NCI-H1105 (cell line): ENCODE measurements around the gene GDPD5.
A peak's percentile ranks its signal among the peaks of the same experiment; 100 is the strongest.

Experiments used
- DNase-seq: peaks from one replicate; lab custom pipeline; 2025; lab: John Stamatoyannopoulos, UW

GDPD5 gene

DNA sequence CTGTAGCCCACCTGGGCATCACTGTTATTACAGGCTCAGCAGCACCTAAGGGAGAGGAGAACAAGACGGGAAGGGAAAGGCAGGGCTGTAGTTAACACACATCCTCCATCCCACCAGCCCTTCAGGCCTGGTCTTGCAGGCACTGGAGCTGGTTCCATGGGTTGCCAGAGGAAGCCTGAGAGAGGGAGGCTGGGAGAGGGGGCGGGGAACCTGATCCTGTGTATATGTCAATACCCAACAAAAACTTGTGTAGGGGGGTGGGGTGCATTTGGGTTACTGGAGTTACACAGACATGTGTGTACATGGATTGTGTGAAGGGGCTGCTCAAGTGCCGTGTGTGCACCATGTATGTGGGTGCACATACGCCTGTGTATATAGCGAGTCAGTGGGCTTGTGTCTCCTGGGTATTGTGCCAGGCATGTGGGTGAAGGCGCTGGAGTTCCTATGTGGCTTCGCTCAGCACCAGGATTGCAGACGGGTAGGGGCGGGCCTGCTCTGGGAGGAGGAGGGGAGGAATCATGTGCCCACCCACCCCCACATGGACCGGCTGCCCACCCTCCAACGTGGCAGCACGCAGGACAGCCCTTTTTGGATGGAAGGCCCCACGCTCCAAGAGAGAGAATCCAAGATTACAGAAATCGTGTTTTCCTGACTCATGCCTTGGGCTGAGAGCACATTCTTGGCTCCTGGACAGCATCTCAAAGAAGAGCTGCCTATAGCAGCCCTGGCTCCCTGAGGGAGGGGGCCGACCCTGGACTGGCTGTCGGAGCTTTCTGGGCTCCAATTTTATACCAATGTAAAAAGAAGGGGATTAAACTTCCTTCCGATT is 32.1 kb upstream of the GDPD5 start:
- no peak for DNase-seq

DNA sequence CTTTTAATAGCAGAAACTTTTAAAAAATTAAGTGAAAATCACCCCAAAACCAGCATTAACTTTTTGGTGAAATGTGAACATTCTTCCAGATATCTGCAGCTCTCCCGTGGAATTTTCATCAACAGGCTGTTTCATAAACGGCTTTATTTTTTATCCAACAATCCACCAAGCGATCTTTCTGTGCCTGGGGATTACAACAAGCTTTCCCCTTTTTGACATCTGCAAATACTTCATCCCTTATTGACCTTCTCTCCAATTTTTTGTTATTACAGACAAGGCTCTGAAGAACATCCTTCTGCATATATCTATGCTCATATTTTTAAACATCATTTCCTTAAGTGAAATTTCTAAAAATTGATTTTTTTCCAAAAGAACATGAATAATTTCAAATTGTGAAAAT is 30.5 kb upstream of the GDPD5 start:
- DNase-seq: no peak

DNA sequence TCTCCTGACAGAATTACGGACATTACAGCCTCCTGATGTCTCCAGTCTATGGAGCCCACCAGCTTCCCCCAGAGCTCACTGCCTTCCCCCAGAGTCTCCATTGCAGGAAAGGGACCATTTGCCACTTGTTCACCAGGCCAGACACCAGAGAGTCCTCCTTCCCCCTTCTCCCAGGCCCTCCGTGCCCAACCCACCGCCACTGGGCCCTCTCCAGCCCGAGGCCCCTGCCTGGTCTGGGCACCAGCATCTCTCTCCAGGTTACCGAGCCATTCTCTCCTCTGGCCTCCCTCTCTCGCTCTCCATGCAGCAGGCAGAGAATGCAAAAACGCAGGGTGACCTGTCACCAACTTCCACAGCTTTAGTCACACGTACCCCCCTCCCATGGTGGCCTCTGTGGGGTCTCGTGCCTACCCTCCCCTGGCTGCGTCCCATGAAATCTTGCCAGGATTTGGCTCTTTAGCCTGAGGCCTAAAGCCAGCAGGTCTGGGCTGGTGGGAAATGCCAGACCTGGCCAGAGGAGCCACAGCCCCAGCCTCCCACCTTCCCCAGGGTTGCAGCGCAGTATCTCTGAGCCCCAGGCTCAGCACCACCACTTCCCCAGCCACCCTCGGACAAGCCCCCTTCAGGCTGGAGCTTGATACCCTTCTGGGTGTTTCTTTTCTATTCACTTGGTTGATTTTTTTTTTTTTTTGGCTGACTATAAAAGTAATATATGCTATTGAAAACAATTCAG is 29.5 kb upstream of the GDPD5 start:
- no peak for DNase-seq

DNA sequence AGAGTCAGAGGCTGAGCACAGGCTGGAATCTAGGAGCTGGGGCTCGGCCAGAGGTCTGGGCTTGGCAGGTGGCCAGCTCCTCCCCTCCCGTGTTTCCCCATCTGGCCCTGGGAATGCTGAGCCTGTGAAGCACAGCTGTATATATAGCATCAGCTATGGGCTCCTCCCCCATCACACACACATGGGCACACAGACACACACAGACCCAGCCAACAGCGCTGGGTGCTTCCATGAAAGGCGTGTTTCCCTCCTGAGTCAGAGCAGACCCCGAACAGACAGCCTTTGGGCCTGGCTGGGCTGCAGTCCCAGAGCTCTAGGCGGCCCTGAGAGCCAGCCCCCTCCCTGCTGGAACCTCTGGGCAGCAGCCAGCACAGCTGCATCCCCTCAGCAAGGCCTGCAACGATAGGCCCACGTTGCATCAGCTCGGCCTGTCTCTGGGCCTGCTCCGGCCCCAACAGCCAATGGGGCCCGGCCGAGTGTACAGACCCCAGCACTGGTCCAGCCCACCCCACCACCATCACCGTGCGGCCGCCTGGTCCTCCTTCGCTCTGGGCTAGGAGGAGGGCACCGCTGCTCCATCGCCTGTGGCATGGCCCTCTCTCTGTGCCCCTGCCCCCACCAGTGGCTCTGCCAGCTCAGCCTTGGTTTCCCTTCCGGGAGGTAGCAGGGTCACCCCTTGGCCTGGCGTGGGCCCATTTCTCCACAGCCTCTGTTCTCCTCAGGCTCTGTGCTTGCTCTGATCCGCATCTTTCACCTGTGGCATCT is 28.7 kb upstream of the GDPD5 start:
- DNase-seq: peak; percentile 26

DNA sequence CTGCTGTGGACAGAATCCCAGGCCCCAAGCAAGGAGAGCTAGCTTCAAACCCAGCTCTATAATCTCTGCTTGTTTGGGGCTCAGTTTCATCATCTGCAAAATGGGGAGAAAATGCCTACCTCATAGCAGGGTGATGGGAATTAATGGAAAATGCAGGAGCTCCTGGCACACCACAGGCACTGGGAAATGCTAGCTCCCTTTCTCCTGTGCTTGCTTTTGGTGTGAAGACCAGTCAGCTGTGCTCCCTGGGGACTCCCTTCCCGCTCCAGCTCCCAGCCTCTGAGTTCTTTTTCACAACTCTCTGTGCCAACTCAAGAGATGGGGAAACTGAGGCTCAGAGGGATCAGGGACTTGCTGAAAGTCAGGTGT is 28.1 kb upstream of the GDPD5 start:
- DNase-seq: no peak

DNA sequence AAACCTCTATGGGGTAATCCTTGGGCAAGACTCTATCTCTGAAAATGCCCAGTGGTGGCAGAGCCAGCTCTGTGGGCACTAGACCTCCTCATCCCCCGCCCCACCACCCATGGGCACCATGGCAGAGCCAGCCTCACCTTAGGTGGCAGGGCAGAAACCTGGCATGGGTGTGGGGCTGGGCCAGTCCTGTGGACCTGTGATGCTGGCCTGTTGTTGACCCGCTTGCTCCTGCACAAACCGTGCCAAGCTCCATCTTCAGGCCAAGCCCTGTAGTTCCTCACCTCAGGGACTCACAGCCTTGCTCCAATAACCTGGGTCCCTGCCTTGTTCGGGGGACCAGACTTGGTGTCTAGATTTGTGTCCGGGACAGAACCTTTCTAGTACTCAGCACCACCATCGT is 27.4 kb upstream of the GDPD5 start:
- DNase-seq: no peak

DNA sequence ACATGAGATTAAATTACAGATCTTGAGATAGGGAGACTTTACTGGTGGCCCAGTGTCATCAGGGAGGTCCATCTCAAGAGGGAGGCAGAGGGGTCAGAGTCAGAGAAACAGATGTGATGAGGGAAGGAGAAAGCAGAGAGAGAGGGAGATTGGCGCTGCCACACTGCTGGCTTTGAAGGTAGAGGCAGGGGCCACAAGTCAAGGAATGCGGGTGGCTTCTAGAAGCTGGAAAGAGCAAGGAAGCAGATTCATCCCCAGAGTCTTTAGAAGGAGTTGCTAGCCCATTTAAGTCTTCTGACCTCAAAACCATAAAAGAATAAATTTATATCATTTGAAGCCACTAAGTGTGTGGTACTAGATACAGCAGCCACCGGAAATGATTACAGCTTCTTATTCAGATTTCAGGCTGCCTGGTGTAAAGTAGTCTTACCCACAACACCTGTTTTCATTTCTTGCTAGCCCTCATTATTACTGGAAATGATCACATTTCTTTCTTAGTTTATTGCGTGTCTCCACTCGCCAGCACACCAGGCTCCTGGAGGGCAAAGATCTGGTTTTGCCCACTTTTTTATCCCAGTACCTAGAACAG is 23.7 kb upstream of the GDPD5 start:
- no peak for DNase-seq

DNA sequence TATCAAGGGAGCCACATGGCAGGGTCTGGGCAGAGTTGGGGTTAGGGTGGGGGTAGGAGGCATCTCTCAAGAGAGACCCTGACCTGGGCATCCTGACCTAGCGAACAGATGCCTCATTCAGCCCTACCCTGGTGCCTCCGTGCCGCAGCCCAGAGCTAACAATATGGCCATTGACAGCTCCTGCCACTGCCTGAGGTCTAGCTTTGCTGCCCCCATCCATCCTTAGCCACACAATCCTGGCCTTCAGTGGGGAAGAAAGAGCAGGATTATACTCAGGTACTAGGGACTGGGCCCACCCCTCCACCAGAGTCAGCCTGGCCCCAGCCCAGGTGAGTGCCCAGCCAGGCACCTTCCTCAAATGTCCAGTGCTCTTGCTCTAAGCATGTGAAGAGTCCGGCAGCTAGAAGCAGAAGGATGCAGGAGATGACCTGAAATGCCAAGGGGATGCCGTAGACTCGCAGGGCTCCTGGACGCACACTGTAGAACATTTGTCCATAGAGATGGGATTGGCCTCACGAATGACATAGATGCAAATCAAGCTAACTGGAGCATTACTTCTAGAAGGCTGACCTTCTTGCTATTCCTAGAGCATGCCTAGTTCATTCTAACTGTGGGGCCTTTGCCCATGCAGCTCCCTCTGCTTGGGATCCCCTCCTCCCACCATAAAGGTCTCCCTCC is 23.0 kb upstream of the GDPD5 start:
- DNase-seq: no peak

DNA sequence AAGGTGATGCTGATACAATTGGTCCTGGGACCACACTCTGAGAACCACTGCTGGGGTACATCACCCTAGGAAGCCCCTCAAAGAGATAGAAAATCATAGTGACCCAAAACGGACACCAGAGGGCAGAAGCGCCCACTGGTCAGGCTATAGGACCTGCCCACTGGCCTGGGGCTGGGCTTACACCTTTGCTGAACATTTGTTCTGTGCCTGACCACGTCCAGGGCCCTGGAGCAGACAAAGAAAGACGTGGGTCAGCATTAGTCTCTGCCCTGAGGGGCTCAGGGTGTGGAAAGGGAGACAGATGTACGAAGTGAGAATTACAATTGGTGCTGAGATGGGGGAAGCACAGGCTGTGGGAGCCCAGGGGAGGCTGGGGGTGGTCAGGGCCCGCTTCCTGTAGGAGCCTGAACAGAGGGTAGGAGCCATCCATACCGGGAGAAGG is 21.9 kb upstream of the GDPD5 start:
- DNase-seq: peak; percentile 28

DNA sequence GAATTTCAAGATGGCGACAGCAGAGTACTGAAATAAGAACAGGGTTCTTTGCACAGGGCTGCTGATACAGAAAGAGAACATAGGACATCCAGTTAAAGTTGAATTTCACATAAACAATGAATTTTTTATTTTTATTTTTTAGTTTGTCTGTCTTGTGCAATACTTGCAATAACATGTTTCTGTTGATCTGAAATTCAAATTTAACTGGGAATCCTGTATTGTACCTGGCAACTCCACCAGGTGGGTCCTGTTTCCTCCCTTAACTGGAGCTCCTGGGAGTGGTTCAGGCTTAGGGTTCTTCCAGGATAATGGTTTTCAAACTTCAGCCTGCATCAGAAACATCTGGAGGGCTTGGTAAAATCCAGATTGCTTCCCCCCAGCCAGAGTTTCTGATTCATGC is 21.4 kb upstream of the GDPD5 start:
- no peak for DNase-seq

DNA sequence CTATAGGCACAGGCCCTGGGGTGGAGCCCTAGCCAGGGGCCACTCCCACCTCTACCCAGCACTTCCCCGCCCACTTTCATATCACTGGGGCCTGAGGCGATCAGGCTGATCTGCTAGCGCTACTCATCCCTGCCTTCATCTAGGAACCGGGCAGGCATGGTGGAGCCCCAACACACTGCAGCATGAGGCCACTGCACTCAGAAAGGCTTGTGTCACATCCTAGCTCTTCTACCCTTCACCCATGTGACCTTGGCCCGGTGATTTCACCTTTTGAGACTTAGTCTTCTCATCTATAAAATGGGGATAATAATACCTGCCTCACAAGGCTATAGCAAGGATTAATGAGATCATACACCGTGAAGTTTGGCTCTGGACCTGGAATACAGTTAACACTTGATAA is 18.1 kb upstream of the GDPD5 start:
- DNase-seq: no peak

DNA sequence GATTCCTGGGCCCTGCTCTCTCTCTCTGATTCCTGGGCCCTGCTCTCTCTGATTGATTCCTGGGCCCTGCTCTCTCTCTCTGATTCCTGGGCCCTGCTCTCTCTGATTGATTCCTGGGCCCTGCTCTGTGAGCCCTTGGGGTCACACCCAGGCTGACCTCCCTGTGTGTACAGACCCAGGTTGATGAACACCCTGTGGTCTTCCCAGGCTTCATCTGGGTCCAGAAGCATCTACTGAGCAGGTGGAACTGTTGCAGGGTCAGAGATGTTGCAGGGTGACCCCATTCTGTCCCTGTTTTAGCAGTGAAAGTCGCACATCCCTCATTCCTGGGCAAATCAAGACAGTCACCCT is 16.3 kb upstream of the GDPD5 start:
- no peak for DNase-seq

DNA sequence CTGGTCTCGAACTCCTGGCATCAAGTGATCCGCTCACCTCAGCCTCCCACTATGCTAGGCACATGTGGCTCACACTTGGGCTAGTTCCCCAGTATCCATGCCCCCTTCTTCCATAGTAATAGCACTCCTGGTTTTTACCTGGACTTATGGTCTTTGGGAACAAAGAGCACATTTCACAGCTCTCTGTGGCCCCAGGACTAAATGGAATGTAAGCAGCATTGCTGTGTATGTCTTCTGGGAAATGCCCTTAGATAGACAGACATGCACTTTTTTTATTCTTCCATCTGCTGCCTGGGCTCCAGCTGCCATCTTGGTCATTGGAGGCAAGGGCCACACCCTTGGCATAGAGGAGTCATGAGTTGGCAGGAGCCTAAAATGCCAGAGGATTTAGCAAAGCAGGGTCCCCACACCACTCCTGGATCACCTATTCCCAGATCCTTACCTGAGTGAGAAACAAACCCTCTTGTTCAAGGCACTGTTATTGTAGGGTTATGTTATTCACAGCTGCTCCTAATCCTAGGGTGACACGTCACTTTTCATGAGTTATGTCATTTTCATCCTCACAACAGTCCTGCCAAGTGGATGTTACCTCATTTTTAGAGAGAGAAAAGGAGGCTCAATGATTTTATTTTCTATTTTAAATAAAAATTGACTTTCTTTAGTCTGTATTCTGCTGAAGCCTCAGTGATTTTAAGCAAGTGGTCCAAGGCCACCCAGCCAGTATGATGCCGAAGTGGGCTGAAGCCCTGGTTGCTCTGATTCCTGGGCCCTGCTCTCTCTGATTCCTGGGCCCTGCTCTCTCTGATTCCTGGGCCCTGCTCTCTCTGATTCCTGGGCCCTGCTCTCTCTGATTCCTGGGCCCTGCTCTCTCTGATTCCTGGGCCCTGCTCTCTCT is 15.7 kb upstream of the GDPD5 start:
- DNase-seq: no peak

DNA sequence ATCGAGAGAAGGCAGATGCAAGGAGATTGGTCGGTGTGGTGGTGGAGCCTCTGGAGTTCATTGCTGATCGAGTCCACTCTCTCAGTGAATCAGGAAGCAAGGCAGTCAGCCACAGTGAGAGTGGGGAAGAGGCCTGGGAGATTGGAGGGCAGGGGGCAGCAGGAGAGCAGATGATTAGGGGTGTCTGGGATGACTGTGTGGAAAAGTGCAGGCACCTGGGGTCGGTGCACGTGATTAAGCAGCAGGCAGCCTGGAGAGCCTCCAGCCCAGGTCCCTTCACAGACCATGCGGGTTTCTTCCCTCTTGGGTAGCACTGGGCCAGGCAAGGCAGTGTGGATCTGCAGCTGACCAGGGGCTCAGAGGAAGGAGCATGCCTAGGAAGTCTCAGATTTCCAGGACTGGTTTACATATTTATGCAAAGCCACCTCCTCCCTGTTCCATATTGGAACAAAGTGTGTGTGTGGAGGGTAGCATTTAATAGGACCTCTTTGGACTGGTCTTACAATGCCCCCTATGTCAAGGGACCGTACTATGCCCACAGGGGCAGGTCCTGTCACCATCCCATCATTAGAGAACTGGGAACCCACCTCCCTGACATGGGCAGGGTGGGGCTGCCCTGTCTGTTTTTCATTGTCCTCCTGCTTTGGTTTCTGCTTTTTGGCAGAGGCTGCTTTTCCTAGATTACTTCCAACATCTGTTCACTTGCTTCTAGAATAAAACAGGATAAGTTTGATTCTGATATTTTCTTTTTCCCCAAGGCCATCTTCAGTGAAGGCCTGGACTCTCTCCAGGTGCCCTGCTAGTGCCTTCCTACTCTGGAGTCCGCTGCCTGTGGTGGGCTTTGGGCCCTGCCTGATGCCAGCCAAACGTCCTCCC is 14.0 kb upstream of the GDPD5 start:
- DNase-seq: no peak

DNA sequence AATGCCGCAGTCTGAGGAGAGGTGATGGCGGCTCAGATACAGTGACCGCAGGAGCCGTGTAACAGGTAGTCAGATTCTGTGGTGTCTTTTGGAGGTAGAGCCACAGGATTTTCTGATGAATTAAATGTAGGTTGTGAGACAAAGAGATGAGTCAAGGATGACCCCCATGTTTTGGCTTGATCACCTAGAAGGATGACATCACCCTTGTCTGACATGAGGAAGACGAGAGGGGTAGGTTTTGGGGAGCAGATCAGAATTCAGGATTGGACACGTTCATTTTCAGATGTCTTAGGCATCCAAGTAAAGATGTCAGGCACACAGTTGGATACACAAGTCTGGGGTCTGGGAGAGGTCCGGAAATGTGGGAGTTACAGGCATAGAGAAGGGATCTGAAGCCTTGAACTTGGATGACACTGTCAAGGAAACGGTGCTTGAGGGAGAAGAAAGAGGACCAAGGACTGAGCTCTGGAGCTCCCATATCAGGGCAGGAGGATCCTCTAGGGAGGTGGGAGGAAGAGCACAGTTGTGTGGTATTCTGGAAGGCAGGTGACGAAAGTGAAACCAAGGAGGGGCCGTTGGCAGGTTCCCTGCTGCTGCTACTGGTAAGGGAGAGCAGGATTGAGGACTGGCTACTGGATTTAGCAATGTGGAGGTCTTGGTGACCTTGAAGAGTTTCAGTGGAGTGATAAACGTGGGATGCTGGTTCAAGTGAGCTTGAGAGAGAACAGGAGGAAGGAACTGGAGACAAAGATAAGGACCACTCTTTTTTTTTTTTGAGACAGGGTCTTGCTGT is 12.6 kb upstream of the GDPD5 start:
- no peak for DNase-seq

DNA sequence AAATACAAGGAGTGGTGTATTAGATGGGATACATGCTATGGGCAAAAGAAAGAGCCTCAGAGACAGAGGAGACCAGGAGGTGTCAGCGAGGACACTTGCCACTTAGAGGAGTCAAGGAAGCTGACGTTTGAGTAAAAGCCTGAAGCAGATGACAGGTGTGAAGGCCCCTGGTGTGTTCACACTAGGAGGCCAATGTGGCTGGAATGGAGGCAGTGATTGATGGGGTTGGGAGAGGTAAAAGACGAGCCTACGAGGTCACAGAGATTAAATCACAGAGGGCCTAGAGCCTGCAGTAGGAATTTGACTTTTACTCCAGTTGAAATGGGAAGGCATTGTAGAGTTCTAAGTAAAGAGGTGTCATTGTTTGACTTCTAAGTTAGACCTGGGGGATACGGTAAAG is 12.0 kb upstream of the GDPD5 start:
- DNase-seq: no peak

DNA sequence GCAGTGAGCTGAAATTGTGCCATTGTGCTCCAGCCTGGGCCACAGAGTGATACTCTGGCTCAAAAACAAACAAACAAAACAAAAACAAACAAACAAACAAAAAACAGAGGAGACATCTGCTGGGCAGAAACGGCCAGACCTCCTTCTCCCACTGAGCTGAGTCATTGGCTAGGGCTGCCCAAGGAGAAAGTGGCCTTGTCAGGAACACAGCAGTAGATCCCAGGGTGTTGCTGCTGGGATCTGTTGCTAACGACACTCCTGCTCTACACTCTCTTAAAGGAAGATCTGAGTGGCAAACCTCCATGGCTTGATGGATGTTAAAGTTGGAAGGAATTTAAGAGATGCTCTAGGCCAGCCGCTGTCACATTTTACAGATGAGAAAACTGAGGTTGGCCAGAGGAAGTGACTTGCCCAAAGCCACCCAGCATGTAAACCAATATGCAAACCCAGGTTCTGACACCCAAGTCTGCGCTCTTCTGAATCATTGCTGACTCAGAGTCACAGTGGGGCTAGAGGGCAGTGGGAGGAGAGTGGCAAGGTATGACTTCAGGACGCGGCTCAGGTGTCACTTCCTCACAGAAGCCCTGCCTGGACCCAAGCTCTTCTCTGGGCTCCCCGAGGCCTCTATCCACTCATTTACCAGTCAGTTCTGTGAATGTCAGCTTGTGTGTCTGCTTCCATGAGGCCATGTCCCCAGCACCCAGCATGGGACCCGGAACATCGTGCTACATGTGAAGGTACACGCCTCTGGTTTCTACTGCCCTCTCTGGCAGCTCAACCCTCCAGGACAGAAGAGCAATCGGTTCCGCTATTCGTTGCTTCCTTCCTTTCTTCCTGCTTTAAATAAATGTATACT is 11.3 kb upstream of the GDPD5 start:
- DNase-seq: no peak

DNA sequence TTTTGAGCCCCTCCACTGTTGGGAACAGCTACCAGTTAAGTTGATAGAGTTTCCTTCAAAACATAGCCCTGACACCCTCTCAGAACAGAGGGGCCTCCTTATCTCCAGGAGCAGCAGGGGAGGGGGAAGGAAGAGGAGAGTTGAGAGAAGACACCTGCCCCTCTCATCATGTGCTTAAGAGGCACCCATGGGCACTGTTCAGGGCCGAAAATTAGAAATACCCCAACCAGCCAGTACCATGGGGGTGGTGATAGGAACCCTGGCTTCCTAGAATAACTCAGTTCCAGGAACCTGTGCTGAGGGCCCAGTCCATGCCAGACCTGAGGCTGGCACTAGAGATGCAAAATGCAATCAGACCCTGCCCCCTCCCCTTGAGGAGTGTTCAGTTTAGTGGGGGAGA is 9.3 kb upstream of the GDPD5 start:
- no peak for DNase-seq
